ENCODE results near the gene SURF2. TPM values are rescaled to one million over a fixed set of nuclear protein-coding genes. Genes with fewer than 3 reads are reported as not detected.

The SURF2 gene
- total RNA-seq, 1 experiment from 2014 or later = 42.0 TPM

DNA sequence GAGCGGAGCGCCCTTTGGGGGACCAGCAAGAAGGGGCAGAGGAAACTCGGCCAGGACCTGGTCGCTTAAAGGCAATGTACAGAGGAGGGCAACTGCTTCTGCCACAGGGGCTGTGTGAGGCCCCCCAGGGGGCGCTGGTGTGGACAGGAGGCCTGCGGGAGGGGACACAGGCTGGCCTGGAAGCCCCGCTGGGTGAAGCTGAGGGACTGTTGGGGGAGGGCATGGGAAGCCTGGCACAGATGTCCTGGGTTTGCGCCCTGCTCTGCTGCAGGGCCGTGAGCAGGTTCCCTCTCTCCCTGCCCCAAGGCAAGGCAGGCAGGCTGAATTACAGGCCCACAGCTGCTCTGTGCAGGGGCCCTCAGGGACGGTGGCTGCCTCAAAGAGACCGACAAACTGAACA lies 13.8 kb upstream of the SURF2 start:
- intact Hi-C loops (cut with micrococcal nuclease; ENCODE audit: unreplicated experiment) = no loop called here
- Histone ChIP-seq H3K27me3 (replicated peaks; ENCODE audit: insufficient read depth, low read depth, low read length, poor library complexity) (no peaks in the 10 kb centered on the region), H3K4me1 (ENCODE audit: insufficient read depth, low read length, poor library complexity, severe bottlenecking) (peaks cover 7% of the 10 kb centered on the region), H3K9me3 (ENCODE audit: low read depth, low read length, poor library complexity, severe bottlenecking) (no peaks in the 10 kb centered on the region), H3K36me3 (ENCODE audit: insufficient read depth, low read length, poor library complexity, severe bottlenecking) (peaks cover 66% of the 10 kb centered on the region), H3K4me3 (ENCODE audit: low read depth, low read length, poor library complexity, severe bottlenecking) (no peak overlapping the region), H3K27ac (ENCODE audit: low read depth, low read length, poor library complexity, severe bottlenecking) (no peak overlapping the region)
- no peak for TF ChIP-seq EZH2 (IDR thresholded peaks at IDR 0.05; ENCODE audit: borderline replicate concordance, low read depth, low read length, poor library complexity, severe bottlenecking)
- CTCF ChIA-PET = no interaction called here
- no TSS peak for BruUV-seq (replicated peaks)
- no peak for DNase-seq (ENCODE audit: low spot score)
- POLR2A ChIA-PET (ENCODE audit: low non-redundant PET) = no interaction called here

GRCh38 chr9:133344071-133344470 lies 12.3 kb upstream of the SURF2 start:
- TF ChIP-seq EZH2 (IDR thresholded peaks at IDR 0.05; ENCODE audit: borderline replicate concordance, low read depth, low read length, poor library complexity, severe bottlenecking) = no peak
- no peak for TF ChIP-seq CTCF (conservative IDR thresholded peaks at IDR 0.05; ENCODE audit: low read depth, low read length)
- DNase-seq (ENCODE audit: low spot score) = no peak
- Histone ChIP-seq H3K27ac (ENCODE audit: low read depth, low read length, poor library complexity, severe bottlenecking) (no peak overlapping the region), H3K4me1 (ENCODE audit: insufficient read depth, low read length, poor library complexity, severe bottlenecking) (peaks cover 8% of the 10 kb centered on the region), H3K36me3 (ENCODE audit: insufficient read depth, low read length, poor library complexity, severe bottlenecking) (peaks cover 73% of the 10 kb centered on the region), H3K9me3 (ENCODE audit: low read depth, low read length, poor library complexity, severe bottlenecking) (no peaks in the 10 kb centered on the region), H3K4me3 (ENCODE audit: low read depth, low read length, poor library complexity, severe bottlenecking) (no peak overlapping the region), H3K27me3 (replicated peaks; ENCODE audit: insufficient read depth, low read depth, low read length, poor library complexity) (no peaks in the 10 kb centered on the region)
- BruUV-seq (replicated peaks) = no TSS peak
- intact Hi-C loops (cut with micrococcal nuclease; ENCODE audit: unreplicated experiment) = no loop called here
- CTCF ChIA-PET = no interaction called here
- POLR2A ChIA-PET (ENCODE audit: low non-redundant PET) = no interaction called here

DNA sequence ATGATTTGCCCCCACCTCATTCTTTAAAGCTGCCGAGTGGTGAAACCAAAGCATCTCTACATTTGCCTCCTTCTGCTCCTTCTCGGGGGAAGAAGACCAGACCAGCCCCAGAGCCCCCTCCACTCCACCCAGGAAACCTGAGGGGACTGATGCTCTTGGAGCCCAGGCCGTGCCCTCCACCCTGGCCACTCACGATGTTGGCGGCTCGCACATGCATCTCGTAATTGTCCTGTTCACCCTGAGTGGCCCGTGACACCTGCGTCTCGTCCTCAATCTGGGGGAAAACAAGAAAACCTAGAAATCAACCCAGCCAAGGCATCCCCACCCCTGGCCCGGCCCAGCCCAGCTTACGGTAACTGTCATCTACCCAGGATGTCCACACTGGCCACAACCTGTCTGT lies 11.4 kb upstream of the SURF2 start:
- Histone ChIP-seq H3K27ac (ENCODE audit: low read depth, low read length, poor library complexity, severe bottlenecking) (no peak overlapping the region), H3K27me3 (replicated peaks; ENCODE audit: insufficient read depth, low read depth, low read length, poor library complexity) (no peaks in the 10 kb centered on the region), H3K4me3 (ENCODE audit: low read depth, low read length, poor library complexity, severe bottlenecking) (no peak overlapping the region), H3K9me3 (ENCODE audit: low read depth, low read length, poor library complexity, severe bottlenecking) (no peaks in the 10 kb centered on the region), H3K4me1 (ENCODE audit: insufficient read depth, low read length, poor library complexity, severe bottlenecking) (peaks cover 16% of the 10 kb centered on the region), H3K36me3 (ENCODE audit: insufficient read depth, low read length, poor library complexity, severe bottlenecking) (peaks cover 74% of the 10 kb centered on the region)
- BruUV-seq (replicated peaks) = no TSS peak
- CTCF ChIA-PET = no interaction called here
- TF ChIP-seq CTCF (conservative IDR thresholded peaks at IDR 0.05; ENCODE audit: low read depth, low read length) = no peak
- no peak for TF ChIP-seq EZH2 (IDR thresholded peaks at IDR 0.05; ENCODE audit: borderline replicate concordance, low read depth, low read length, poor library complexity, severe bottlenecking)
- intact Hi-C loops (cut with micrococcal nuclease; ENCODE audit: unreplicated experiment) = no loop called here
- no peak for DNase-seq (ENCODE audit: low spot score)
- POLR2A ChIA-PET (ENCODE audit: low non-redundant PET) = no interaction called here

GRCh38 chr9:133345596-133345995 lies 10.8 kb upstream of the SURF2 start:
- Histone ChIP-seq H3K36me3 (ENCODE audit: insufficient read depth, low read length, poor library complexity, severe bottlenecking) (peaks cover 75% of the 10 kb centered on the region), H3K4me3 (ENCODE audit: low read depth, low read length, poor library complexity, severe bottlenecking) (no peak overlapping the region), H3K27me3 (replicated peaks; ENCODE audit: insufficient read depth, low read depth, low read length, poor library complexity) (no peaks in the 10 kb centered on the region), H3K4me1 (ENCODE audit: insufficient read depth, low read length, poor library complexity, severe bottlenecking) (peaks cover 19% of the 10 kb centered on the region), H3K9me3 (ENCODE audit: low read depth, low read length, poor library complexity, severe bottlenecking) (no peaks in the 10 kb centered on the region), H3K27ac (ENCODE audit: low read depth, low read length, poor library complexity, severe bottlenecking) (no peak overlapping the region)
- no TSS peak for BruUV-seq (replicated peaks)
- TF ChIP-seq CTCF (conservative IDR thresholded peaks at IDR 0.05; ENCODE audit: low read depth, low read length) (no peak), EZH2 (IDR thresholded peaks at IDR 0.05; ENCODE audit: borderline replicate concordance, low read depth, low read length, poor library complexity, severe bottlenecking) (no peak)
- CTCF ChIA-PET = no interaction called here
- intact Hi-C loops (cut with micrococcal nuclease; ENCODE audit: unreplicated experiment) = no loop called here
- POLR2A ChIA-PET (ENCODE audit: low non-redundant PET) = no interaction called here
- no peak for DNase-seq (ENCODE audit: low spot score)
